ENCODE results near the gene ARFRP1.
"Not testable (repeated sequence)": the region's sequence is repeated elsewhere in the genome, so short reads cannot be mapped to it uniquely, and the experiment has no call there.

Gene ARFRP1

GRCh38 chr20:63653041-63653973, 54.5 kb downstream of the ARFRP1 start, which contains the start of gene STMN3:
Gene STMN3 (minus strand): TSS chr20:63653424. CDS start chr20:63653345, 79 bp downstream.
- ChIA-PET POLR2A (no interaction called here), CTCF (no interaction called here)
- DNase-seq (ENCODE audit: extremely low spot score) = peak; percentile 83
- no peak for TF ChIP-seq CTCF (IDR thresholded peaks at IDR 0.05; ENCODE audit: control extremely low read depth, extremely low read depth, low read depth, missing control alignments)

GRCh38 chr20:63652192-63652980, 55.4 kb downstream of the ARFRP1 start:
- no peak for DNase-seq (ENCODE audit: extremely low spot score)
- CTCF ChIA-PET = interaction anchor here (0.7 kb wide), 1 partner anchor 135 kb away, joined by 3 read pairs; no protein-coding TSS in a partner anchor
- POLR2A ChIA-PET = interaction anchor here (0.6 kb wide), 1 partner anchor 213 kb away, joined by 3 read pairs; the partner anchor contains the start of gene TPD52L2
- no peak for TF ChIP-seq CTCF (IDR thresholded peaks at IDR 0.05; ENCODE audit: control extremely low read depth, extremely low read depth, low read depth, missing control alignments)

GRCh38 chr20:63651942-63652191, 55.9 kb downstream of the ARFRP1 start:
- ChIA-PET POLR2A (interaction anchor here (0.6 kb wide), 1 partner anchor 213 kb away, joined by 3 read pairs; the partner anchor contains the start of gene TPD52L2), CTCF (interaction anchor here (0.7 kb wide), 1 partner anchor 135 kb away, joined by 3 read pairs; no protein-coding TSS in a partner anchor)
- DNase-seq (ENCODE audit: extremely low spot score) = no peak
- TF ChIP-seq CTCF (IDR thresholded peaks at IDR 0.05; ENCODE audit: control extremely low read depth, extremely low read depth, low read depth, missing control alignments) = no peak

GRCh38 chr20:63650486-63650885, 57.3 kb downstream of the ARFRP1 start:
- POLR2A ChIA-PET; DNase-seq (ENCODE audit: extremely low spot score); CTCF ChIA-PET: not testable (repeated sequence)

GRCh38 chr20:63648895-63649589, 58.7 kb downstream of the ARFRP1 start:
- TF ChIP-seq CTCF (IDR thresholded peaks at IDR 0.05; ENCODE audit: control extremely low read depth, extremely low read depth, low read depth, missing control alignments) = no peak
- ChIA-PET CTCF (interaction anchor here (1.1 kb wide), 1 partner anchor 111 kb away, joined by 3 read pairs; no protein-coding TSS in a partner anchor), POLR2A (no interaction called here)

More at GRCh38 chr20:63648895-63649589, 58.7 kb downstream of the ARFRP1 start:
- DNase-seq (ENCODE audit: extremely low spot score) = no peak

Data from GM10248 (cell line).